ENCODE results near the gene BACH2.

DNA sequence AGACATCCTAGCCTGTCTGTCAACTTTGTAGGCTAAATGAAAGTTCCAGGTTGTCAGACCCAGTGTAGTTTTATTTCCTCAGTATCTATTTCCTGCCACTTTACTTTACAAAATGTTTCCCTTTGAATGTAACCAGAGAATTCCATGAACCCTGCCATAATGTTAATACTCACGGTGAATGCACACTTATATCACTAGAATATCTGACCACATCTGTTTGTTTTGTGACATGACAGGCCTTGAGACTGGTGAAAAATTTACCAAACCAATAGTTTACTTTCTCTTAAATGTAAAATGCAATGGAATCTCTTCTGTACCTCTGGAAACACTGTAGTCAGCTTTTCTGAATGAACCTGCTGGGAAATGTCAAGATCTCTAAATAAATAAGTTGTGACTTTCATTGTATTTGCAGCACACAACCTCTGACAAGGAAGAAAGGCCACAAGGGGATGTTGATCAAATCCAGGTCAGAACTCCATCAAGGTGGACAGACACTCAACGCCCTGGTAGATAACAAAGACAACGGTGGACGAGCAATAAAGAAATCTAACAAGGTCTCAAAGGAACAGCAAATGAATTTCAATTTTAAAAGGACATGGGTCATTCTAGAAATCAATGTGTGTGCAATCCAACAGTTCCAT lies 59.2 kb downstream of the BACH2 start:
- no peak for TF ChIP-seq POLR2A (IDR thresholded peaks at IDR 0.05)
- no peak for TF ChIP-seq POLR2AphosphoS5 (IDR thresholded peaks at IDR 0.05)
- TF ChIP-seq, protein P1, sequence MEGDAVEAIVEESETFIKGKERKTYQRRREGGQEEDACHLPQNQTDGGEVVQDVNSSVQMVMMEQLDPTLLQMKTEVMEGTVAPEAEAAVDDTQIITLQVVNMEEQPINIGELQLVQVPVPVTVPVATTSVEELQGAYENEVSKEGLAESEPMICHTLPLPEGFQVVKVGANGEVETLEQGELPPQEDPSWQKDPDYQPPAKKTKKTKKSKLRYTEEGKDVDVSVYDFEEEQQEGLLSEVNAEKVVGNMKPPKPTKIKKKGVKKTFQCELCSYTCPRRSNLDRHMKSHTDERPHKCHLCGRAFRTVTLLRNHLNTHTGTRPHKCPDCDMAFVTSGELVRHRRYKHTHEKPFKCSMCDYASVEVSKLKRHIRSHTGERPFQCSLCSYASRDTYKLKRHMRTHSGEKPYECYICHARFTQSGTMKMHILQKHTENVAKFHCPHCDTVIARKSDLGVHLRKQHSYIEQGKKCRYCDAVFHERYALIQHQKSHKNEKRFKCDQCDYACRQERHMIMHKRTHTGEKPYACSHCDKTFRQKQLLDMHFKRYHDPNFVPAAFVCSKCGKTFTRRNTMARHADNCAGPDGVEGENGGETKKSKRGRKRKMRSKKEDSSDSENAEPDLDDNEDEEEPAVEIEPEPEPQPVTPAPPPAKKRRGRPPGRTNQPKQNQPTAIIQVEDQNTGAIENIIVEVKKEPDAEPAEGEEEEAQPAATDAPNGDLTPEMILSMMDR (IDR thresholded peaks at IDR 0.05), result no peak
- TF ChIP-seq EP300 (IDR thresholded peaks at IDR 0.05), result no peak

Data from stomach (tissue), 4 donors.